PC-3 (cell line): ENCODE results near the gene HIP1R.

Experiments used
- EZH2 ChIP-seq: fragments of 300-600 bp; sonication (generic); IDR thresholded peaks from one replicate; pipeline ENCODE4 v1.6.1; 2017; ENCODE audit warnings: antibody characterized with exemption, mild to moderate bottlenecking, low read length; ENCODE audit not compliant: unreplicated experiment
- TF ChIP-seq, protein P1 (sequence below): fragments of 300-600 bp; sonication (generic); conservative IDR thresholded peaks from 2 replicates; pipeline ENCODE4 v1.5.1; 2017; ENCODE audit warnings: antibody characterized with exemption, low read depth, mild to moderate bottlenecking, low read length

- TF ChIP-seq, protein P1, sequence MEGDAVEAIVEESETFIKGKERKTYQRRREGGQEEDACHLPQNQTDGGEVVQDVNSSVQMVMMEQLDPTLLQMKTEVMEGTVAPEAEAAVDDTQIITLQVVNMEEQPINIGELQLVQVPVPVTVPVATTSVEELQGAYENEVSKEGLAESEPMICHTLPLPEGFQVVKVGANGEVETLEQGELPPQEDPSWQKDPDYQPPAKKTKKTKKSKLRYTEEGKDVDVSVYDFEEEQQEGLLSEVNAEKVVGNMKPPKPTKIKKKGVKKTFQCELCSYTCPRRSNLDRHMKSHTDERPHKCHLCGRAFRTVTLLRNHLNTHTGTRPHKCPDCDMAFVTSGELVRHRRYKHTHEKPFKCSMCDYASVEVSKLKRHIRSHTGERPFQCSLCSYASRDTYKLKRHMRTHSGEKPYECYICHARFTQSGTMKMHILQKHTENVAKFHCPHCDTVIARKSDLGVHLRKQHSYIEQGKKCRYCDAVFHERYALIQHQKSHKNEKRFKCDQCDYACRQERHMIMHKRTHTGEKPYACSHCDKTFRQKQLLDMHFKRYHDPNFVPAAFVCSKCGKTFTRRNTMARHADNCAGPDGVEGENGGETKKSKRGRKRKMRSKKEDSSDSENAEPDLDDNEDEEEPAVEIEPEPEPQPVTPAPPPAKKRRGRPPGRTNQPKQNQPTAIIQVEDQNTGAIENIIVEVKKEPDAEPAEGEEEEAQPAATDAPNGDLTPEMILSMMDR, result no peak
- no peak for TF ChIP-seq EZH2
Measured at GRCh38 chr12:122880155-122880667, 45.0 kb downstream of the HIP1R start.
